Measurements from ENCODE around the gene EEIG1. TPM values are rescaled to one million over a fixed set of nuclear protein-coding genes. Genes with fewer than 3 reads are reported as not detected.
A peak's percentile ranks its signal among the peaks of the same experiment; 100 is the strongest.

EEIG1 gene
- total RNA-seq, 1 experiment from 2014 or later = 52.3 TPM

- Histone ChIP-seq H4K8ac (replicated peaks; ENCODE audit: insufficient read length, low read depth, low read length) (no peak overlapping the region), H3K79me1 (ENCODE audit: insufficient read depth, low read depth, low read length, poor library complexity, severe bottlenecking) (no peaks in the 10 kb centered on the region), H3K23ac (ENCODE audit: insufficient read length, low read depth, low read length) (no peak overlapping the region), H4K5ac (ENCODE audit: insufficient read length, low read depth, low read length) (no peak overlapping the region), H3K27me3 (ENCODE audit: insufficient read depth, low read length) (no peaks in the 10 kb centered on the region), H4K20me1 (ENCODE audit: control insufficient read depth, insufficient read depth, insufficient read length) (no peaks in the 10 kb centered on the region), H3K23me2 (ENCODE audit: insufficient read length, low read depth, low read length, poor library complexity, severe bottlenecking) (no peaks in the 10 kb centered on the region), H3K9me3 (ENCODE audit: control insufficient read depth, low read depth, low read length) (no peaks in the 10 kb centered on the region), H4K91ac (ENCODE audit: insufficient read length, low read depth, low read length) (no peak overlapping the region), H2BK12ac (ENCODE audit: insufficient read length, low read depth, low read length) (no peak overlapping the region), H3K79me2 (ENCODE audit: insufficient read depth, low read length) (no peaks in the 10 kb centered on the region), H3K14ac (ENCODE audit: insufficient read depth, low read length) (no peak overlapping the region), H2BK5ac (ENCODE audit: insufficient read length, low read length) (no peak overlapping the region), H3K56ac (ENCODE audit: insufficient read length, low read depth, low read length) (no peak overlapping the region), H2AFZ (ENCODE audit: low read length) (no peak overlapping the region), H2BK20ac (ENCODE audit: low read depth, low read length, poor library complexity, severe bottlenecking) (no peak overlapping the region), H3K27ac (ENCODE audit: insufficient read length, low read depth, low read length) (no peak overlapping the region), H3K4ac (ENCODE audit: low read depth, low read length) (no peak overlapping the region), H2AK5ac (ENCODE audit: insufficient read length, low read length) (no peak overlapping the region), H3K4me2 (ENCODE audit: insufficient read depth, insufficient read length, low read length) (no peak overlapping the region), H2BK15ac (ENCODE audit: low read depth, low read length) (no peak overlapping the region), H2BK120ac (ENCODE audit: low read depth, low read length, poor library complexity, severe bottlenecking) (no peak overlapping the region), H3K9ac (ENCODE audit: extremely low read depth, insufficient read length, low read length) (no peak overlapping the region), H3T11ph (ENCODE audit: low read length) (no peak overlapping the region), H3K18ac (ENCODE audit: insufficient read length, low read depth, low read length) (no peak overlapping the region), H3K4me1 (ENCODE audit: insufficient read depth, low read length) (no peaks in the 10 kb centered on the region)
- Mint-ChIP-seq H3K36me3 (ENCODE audit: insufficient read depth in 1 of 3, low read depth in 3 of 3) (peaks cover 9 to 43% (median 31%) of the 10 kb centered on the region in 3 experiments), H3K27ac (peak overlapping the region; percentile 13 to 79 (median 62); a peak in 4 of 7 replicates), H3K4me1 (peaks cover 6 to 16% of the 10 kb centered on the region in 2 experiments), H3K27me3 (ENCODE audit: low read depth) (no peaks in the 10 kb centered on the region), H3K9me3 (no peaks in the 10 kb centered on the region), H3K4me3 (no peak overlapping the region; a peak in 1 of 5 replicates)
- no peak for TF ChIP-seq CTCF (conservative IDR thresholded peaks at IDR 0.05)
- no peak for DNase-seq
- WGBS (ENCODE audit: extremely low coverage, insufficient read length, low lambda C conversion rate) = no CpG with 5 or more reads among the region's 17 CpGs
These were observed 32.7 kb downstream of the EEIG1 start for GRCh38 chr9:127947841-127948710.

Data from H9 (cell line).